ENCODE results near the gene DAGLB. TPM values are rescaled to one million over a fixed set of nuclear protein-coding genes. Genes with fewer than 3 reads are reported as not detected.
"Not testable (repeated sequence)": the region's sequence is repeated elsewhere in the genome, so short reads cannot be mapped to it uniquely, and the experiment has no call there.

Gene DAGLB
- total RNA-seq, 1 experiment from 2014 or later = 33.6 TPM

DNA sequence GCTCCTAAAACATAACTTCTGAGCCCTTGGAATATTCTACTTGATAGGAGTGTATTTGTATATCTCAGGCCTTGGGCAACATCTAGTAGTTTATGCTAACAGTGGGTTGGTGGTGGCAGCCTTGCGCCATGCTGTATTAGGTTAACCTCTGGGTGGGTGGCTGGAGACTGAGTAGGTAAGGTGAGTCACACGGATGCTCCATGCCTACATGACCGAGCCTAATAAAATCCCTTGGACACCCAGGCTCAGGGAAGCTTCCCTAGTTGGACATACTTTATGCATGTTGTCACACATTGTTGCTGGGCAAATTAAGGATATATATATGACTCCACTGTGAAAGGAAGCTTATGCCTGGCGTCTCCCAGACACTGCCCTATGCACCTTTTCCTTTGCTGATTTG, 6.0 kb upstream of the DAGLB start (continued):
- TF ChIP-seq, protein P1, sequence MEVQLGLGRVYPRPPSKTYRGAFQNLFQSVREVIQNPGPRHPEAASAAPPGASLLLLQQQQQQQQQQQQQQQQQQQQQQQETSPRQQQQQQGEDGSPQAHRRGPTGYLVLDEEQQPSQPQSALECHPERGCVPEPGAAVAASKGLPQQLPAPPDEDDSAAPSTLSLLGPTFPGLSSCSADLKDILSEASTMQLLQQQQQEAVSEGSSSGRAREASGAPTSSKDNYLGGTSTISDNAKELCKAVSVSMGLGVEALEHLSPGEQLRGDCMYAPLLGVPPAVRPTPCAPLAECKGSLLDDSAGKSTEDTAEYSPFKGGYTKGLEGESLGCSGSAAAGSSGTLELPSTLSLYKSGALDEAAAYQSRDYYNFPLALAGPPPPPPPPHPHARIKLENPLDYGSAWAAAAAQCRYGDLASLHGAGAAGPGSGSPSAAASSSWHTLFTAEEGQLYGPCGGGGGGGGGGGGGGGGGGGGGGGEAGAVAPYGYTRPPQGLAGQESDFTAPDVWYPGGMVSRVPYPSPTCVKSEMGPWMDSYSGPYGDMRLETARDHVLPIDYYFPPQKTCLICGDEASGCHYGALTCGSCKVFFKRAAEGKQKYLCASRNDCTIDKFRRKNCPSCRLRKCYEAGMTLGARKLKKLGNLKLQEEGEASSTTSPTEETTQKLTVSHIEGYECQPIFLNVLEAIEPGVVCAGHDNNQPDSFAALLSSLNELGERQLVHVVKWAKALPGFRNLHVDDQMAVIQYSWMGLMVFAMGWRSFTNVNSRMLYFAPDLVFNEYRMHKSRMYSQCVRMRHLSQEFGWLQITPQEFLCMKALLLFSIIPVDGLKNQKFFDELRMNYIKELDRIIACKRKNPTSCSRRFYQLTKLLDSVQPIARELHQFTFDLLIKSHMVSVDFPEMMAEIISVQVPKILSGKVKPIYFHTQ (CRISPR knock-in tag; IDR thresholded peaks at IDR 0.05) = no peak
- TF ChIP-seq ZNF232 (CRISPR knock-in tag; IDR thresholded peaks at IDR 0.05) = no peak

GRCh38 chr7:6451224-6451705, 3.5 kb upstream of the DAGLB start:
- Mint-ChIP-seq H3K27ac (no peak overlapping the region), H3K27me3 (ENCODE audit: low read depth) (no peaks in the 10 kb centered on the region; the same call in 1 of the 2 replicates), H3K4me3 (no peak overlapping the region), H3K36me3 (no peaks in the 10 kb centered on the region), H3K4me1 (peaks cover 6% of the 10 kb centered on the region), H3K9me3 (no peaks in the 10 kb centered on the region)
- ATAC-seq (no peak), DNase-seq (ENCODE audit: low spot score) (no peak)
- TF ChIP-seq, protein P2, sequence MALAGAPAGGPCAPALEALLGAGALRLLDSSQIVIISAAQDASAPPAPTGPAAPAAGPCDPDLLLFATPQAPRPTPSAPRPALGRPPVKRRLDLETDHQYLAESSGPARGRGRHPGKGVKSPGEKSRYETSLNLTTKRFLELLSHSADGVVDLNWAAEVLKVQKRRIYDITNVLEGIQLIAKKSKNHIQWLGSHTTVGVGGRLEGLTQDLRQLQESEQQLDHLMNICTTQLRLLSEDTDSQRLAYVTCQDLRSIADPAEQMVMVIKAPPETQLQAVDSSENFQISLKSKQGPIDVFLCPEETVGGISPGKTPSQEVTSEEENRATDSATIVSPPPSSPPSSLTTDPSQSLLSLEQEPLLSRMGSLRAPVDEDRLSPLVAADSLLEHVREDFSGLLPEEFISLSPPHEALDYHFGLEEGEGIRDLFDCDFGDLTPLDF (CRISPR knock-in tag; IDR thresholded peaks at IDR 0.05) = no peak
- TF ChIP-seq NFATC4 (CRISPR knock-in tag; IDR thresholded peaks at IDR 0.05) = no peak
- no peak for TF ChIP-seq CDX4 (CRISPR knock-in tag; IDR thresholded peaks at IDR 0.05; ENCODE audit: borderline replicate concordance)
- no peak for TF ChIP-seq FOXK1 (CRISPR knock-in tag; IDR thresholded peaks at IDR 0.05)
- TF ChIP-seq ZNF219 (CRISPR knock-in tag; IDR thresholded peaks at IDR 0.05; ENCODE audit: borderline replicate concordance) = no peak
- TF ChIP-seq JUN (CRISPR knock-in tag; IDR thresholded peaks at IDR 0.05) = no peak
- TF ChIP-seq, protein P3, sequence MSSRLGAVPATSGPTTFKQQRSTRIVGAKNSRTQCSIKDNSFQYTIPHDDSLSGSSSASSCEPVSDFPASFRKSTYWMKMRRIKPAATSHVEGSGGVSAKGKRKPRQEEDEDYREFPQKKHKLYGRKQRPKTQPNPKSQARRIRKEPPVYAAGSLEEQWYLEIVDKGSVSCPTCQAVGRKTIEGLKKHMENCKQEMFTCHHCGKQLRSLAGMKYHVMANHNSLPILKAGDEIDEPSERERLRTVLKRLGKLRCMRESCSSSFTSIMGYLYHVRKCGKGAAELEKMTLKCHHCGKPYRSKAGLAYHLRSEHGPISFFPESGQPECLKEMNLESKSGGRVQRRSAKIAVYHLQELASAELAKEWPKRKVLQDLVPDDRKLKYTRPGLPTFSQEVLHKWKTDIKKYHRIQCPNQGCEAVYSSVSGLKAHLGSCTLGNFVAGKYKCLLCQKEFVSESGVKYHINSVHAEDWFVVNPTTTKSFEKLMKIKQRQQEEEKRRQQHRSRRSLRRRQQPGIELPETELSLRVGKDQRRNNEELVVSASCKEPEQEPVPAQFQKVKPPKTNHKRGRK (CRISPR knock-in tag; IDR thresholded peaks at IDR 0.05; ENCODE audit: borderline replicate concordance) = no peak
- TF ChIP-seq KAT7 (CRISPR knock-in tag; IDR thresholded peaks at IDR 0.05; ENCODE audit: borderline replicate concordance) = no peak
- no peak for TF ChIP-seq RORB (CRISPR knock-in tag; IDR thresholded peaks at IDR 0.05)
- TF ChIP-seq NFE2L1 (CRISPR knock-in tag; IDR thresholded peaks at IDR 0.05) = no peak
- no peak for TF ChIP-seq FOXJ3 (CRISPR knock-in tag; IDR thresholded peaks at IDR 0.05; ENCODE audit: borderline replicate concordance)
- TF ChIP-seq OVOL2 (CRISPR knock-in tag; IDR thresholded peaks at IDR 0.05; ENCODE audit: borderline replicate concordance) = no peak
- TF ChIP-seq, protein P4, sequence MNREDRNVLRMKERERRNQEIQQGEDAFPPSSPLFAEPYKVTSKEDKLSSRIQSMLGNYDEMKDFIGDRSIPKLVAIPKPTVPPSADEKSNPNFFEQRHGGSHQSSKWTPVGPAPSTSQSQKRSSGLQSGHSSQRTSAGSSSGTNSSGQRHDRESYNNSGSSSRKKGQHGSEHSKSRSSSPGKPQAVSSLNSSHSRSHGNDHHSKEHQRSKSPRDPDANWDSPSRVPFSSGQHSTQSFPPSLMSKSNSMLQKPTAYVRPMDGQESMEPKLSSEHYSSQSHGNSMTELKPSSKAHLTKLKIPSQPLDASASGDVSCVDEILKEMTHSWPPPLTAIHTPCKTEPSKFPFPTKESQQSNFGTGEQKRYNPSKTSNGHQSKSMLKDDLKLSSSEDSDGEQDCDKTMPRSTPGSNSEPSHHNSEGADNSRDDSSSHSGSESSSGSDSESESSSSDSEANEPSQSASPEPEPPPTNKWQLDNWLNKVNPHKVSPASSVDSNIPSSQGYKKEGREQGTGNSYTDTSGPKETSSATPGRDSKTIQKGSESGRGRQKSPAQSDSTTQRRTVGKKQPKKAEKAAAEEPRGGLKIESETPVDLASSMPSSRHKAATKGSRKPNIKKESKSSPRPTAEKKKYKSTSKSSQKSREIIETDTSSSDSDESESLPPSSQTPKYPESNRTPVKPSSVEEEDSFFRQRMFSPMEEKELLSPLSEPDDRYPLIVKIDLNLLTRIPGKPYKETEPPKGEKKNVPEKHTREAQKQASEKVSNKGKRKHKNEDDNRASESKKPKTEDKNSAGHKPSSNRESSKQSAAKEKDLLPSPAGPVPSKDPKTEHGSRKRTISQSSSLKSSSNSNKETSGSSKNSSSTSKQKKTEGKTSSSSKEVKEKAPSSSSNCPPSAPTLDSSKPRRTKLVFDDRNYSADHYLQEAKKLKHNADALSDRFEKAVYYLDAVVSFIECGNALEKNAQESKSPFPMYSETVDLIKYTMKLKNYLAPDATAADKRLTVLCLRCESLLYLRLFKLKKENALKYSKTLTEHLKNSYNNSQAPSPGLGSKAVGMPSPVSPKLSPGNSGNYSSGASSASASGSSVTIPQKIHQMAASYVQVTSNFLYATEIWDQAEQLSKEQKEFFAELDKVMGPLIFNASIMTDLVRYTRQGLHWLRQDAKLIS (CRISPR knock-in tag; IDR thresholded peaks at IDR 0.05; ENCODE audit: borderline replicate concordance) = no peak
- CTCF ChIA-PET = no interaction called here
- POLR2A ChIA-PET = no interaction called here

- H3K4me3 Mint-ChIP-seq; H3K4me1 Mint-ChIP-seq; POLR2A ChIA-PET; H3K9me3 Mint-ChIP-seq; H3K27ac Mint-ChIP-seq; DNase-seq (ENCODE audit: low spot score); ATAC-seq; H3K27me3 Mint-ChIP-seq (ENCODE audit: low read depth); H3K36me3 Mint-ChIP-seq; CTCF ChIA-PET: not testable (repeated sequence)
Measured at GRCh38 chr7:6450591-6450990, 2.8 kb upstream of the DAGLB start.

GRCh38 chr7:6449884-6450283, 2.1 kb upstream of the DAGLB start:
- DNase-seq (ENCODE audit: low spot score); H3K4me3 Mint-ChIP-seq; H3K4me1 Mint-ChIP-seq; CTCF ChIA-PET; POLR2A ChIA-PET; ATAC-seq; H3K27ac Mint-ChIP-seq; H3K9me3 Mint-ChIP-seq; H3K27me3 Mint-ChIP-seq (ENCODE audit: low read depth): not testable (repeated sequence)
- H3K36me3 Mint-ChIP-seq = peaks cover 11% of the 10 kb centered on the region
